Activated T-cell treated with anti-CD3 and anti-CD28 coated beads, Interleukin-2, amount 50 U/mL, for 48 hours (primary cell): ENCODE results near the gene FBXO47.
"Not testable (repeated sequence)": the region's sequence is repeated elsewhere in the genome, so short reads cannot be mapped to it uniquely, and the experiment has no call there.

Experiments
- DNase-seq, 2 experiments: peaks; one replicate each; pipeline ENCODE4 v3.0.0-alpha.2; 2020

FBXO47 gene

GRCh38 chr17:38978180-38978579 is 11.0 kb upstream of the FBXO47 start:
- no peak for DNase-seq

- DNase-seq: not testable (repeated sequence)
Measured at GRCh38 chr17:38976187-38976551, 9.0 kb upstream of the FBXO47 start.

GRCh38 chr17:38970804-38971203 is 3.6 kb upstream of the FBXO47 start:
- DNase-seq: no peak

GRCh38 chr17:38970128-38970527 is 2.9 kb upstream of the FBXO47 start:
- DNase-seq: no peak

GRCh38 chr17:38969281-38969680 is 2.1 kb upstream of the FBXO47 start:
- DNase-seq: no peak

- DNase-seq: no peak
Measured at GRCh38 chr17:38961413-38961812, 5.8 kb downstream of the FBXO47 start.

GRCh38 chr17:38960402-38960801 is 6.8 kb downstream of the FBXO47 start:
- no peak for DNase-seq

GRCh38 chr17:38959508-38959907 is 7.7 kb downstream of the FBXO47 start:
- no peak for DNase-seq

- DNase-seq: no peak
Measured at GRCh38 chr17:38958756-38959155, 8.4 kb downstream of the FBXO47 start.

GRCh38 chr17:38958326-38958725 is 8.9 kb downstream of the FBXO47 start:
- no peak for DNase-seq

GRCh38 chr17:38953800-38954199 is 13.4 kb downstream of the FBXO47 start:
- not testable (repeated sequence) for DNase-seq

GRCh38 chr17:38947189-38947588 is 20.0 kb downstream of the FBXO47 start:
- DNase-seq: no peak

GRCh38 chr17:38943607-38944006 is 23.6 kb downstream of the FBXO47 start:
- DNase-seq: no peak

- DNase-seq: no peak
Measured at GRCh38 chr17:38942696-38943334, 24.4 kb downstream of the FBXO47 start.

GRCh38 chr17:38940404-38940803 is 26.8 kb downstream of the FBXO47 start:
- no peak for DNase-seq

GRCh38 chr17:38939987-38940386 is 27.2 kb downstream of the FBXO47 start:
- no peak for DNase-seq

GRCh38 chr17:38933962-38934361 is 33.2 kb downstream of the FBXO47 start:
- DNase-seq: not testable (repeated sequence)

- not testable (repeated sequence) for DNase-seq
Measured at GRCh38 chr17:38930782-38931181, 36.4 kb downstream of the FBXO47 start.

GRCh38 chr17:38926293-38927070 is 40.7 kb downstream of the FBXO47 start:
- peak in 1 of 2 experiments; percentile 17 for DNase-seq

GRCh38 chr17:38925263-38925995 is 41.8 kb downstream of the FBXO47 start, which contains the start of gene LASP1NB:
Gene LASP1NB (plus strand): TSS chr17:38925614.
- DNase-seq: peak; percentile 57 to 65

GRCh38 chr17:38922538-38923297 is 44.5 kb downstream of the FBXO47 start:
- DNase-seq: peak in 1 of 2 experiments; percentile 20

- peak in 1 of 2 experiments; percentile 26 for DNase-seq
Measured at GRCh38 chr17:38921756-38922411, 45.3 kb downstream of the FBXO47 start.
